K562 (cell line): ENCODE results near the gene ATXN1. TPM values are rescaled to one million over a fixed set of nuclear protein-coding genes. Genes with fewer than 3 reads are reported as not detected.

Source experiments
- ATAC-seq: fragments of 200-7000 bp; cut with Tn5 transposase; 3 replicates; pipeline ENCODE4 v1.9.1; 2020; ENCODE audit warnings: moderate library complexity
- BruUV-seq: library from RNA; stranded (reverse); fragments of 400-500 nt; replicated peaks from 2 replicates; lab custom pipeline; 2021; lab: Mats Ljungman, UMichigan
- CTCF ChIA-PET: fragments of 300-600 bp; formaldehyde crosslinking; extraction: SDS; loops from one replicate; lab custom pipeline; 2021; ENCODE audit warnings: low intra/inter-chr PET ratio; lab: Yijun Ruan, JAX
- POLR2A ChIA-PET: fragments of 300-600, 350-650 bp; sonication (Branson Sonifier 250); formaldehyde crosslinking; extraction: SDS; loops from one replicate; lab custom pipeline; 2021; ENCODE audit warnings: antibody characterized with exemption, inconsistent platforms; lab: Yijun Ruan, JAX
- DNase-seq, 4 experiments: peaks; one replicate each; pipeline versions ENCODE4 v3.0.0 to v3.0.0-alpha.2; 2011 to 2018; ENCODE audit warnings: low spot score in 3 of 4, mixed read lengths in 3 of 4; ENCODE audit errors: extremely low read depth in 1 of 4
- FAIRE-seq: peaks from 2 replicates; lab custom pipeline; 2011; peaks lifted over from hg19 to GRCh38; lab: Jason Lieb, UNC
- H2AFZ ChIP-seq: 2 replicates; pipeline ENCODE4 v1.6.0; 2011; ENCODE audit warnings: low read depth, low read length, control low read depth, inconsistent platforms
- H3K27ac ChIP-seq: fragments of 200-600 bp; 3 replicates; pipeline ENCODE4 v1.8.0; 2011; ENCODE audit warnings: low read depth, mild to moderate bottlenecking, control low read depth, inconsistent platforms, low read length, moderate library complexity, mixed read lengths; ENCODE audit errors: extremely low read depth
- H3K27me3 ChIP-seq, 2 experiments: fragments of 300-600 bp in 1 of 2; 2 replicates in 1 of 2; 3 replicates in 1 of 2; pipeline versions ENCODE4 v1.6.0 to v1.8.0; 2011; ENCODE audit warnings: inconsistent platforms in 2 of 2, low read length in 2 of 2, mild to moderate bottlenecking in 1 of 2, mixed read lengths in 1 of 2, moderate library complexity in 1 of 2; ENCODE audit not compliant: control insufficient read depth in 2 of 2, insufficient read depth in 2 of 2
- H3K36me3 ChIP-seq: fragments of 300-600 bp; 3 replicates; pipeline ENCODE4 v1.8.0; 2011; ENCODE audit warnings: mild to moderate bottlenecking, low read length, inconsistent platforms; ENCODE audit not compliant: control insufficient read depth, insufficient read depth
- H3K4me1 ChIP-seq, 2 experiments: fragments of 200-600 bp in 1 of 2; replicated peaks in 1 of 2; 2 replicates in 1 of 2; 3 replicates in 1 of 2; pipeline versions ENCODE4 v1.5.1 to v1.8.0; 2011; ENCODE audit warnings: inconsistent platforms in 2 of 2, low read length in 2 of 2, mild to moderate bottlenecking in 1 of 2, mixed read lengths in 1 of 2, moderate library complexity in 1 of 2; ENCODE audit not compliant: control insufficient read depth in 2 of 2, insufficient read depth in 2 of 2
- H3K4me2 ChIP-seq: 2 replicates; pipeline ENCODE4 v1.6.1; 2011; ENCODE audit warnings: low read length, control low read depth, inconsistent platforms, mixed read lengths; ENCODE audit not compliant: insufficient read depth
- H3K4me3 ChIP-seq: fragments of 200-600 bp; sonication (generic), shearing (Covaris generic); 2 replicates; pipeline ENCODE4 v1.5.1; 2016; ENCODE audit warnings: control low read depth, inconsistent platforms
- H3K79me2 ChIP-seq: fragments of 200-600 bp; 3 replicates; pipeline ENCODE4 v1.8.0; 2011; ENCODE audit warnings: low read length, inconsistent platforms; ENCODE audit not compliant: control insufficient read depth, insufficient read depth
- H3K9ac ChIP-seq, 2 experiments: 2 replicates each; pipeline versions ENCODE4 v1.6.0 to v1.6.1; 2011; ENCODE audit warnings: low read depth in 2 of 2, low read length in 2 of 2, control low read depth in 1 of 2, inconsistent platforms in 1 of 2, mild to moderate bottlenecking in 1 of 2, mixed read lengths in 1 of 2; ENCODE audit not compliant: insufficient read depth in 1 of 2
- H3K9me1 ChIP-seq: one replicate; pipeline ENCODE4 v1.6.0; 2011; ENCODE audit warnings: inconsistent platforms, mild to moderate bottlenecking, low read length, moderate library complexity; ENCODE audit not compliant: control insufficient read depth, insufficient read depth
- H3K9me3 ChIP-seq: replicated peaks from 2 replicates; pipeline ENCODE4 v1.5.1; 2011; ENCODE audit warnings: low read depth, low read length, inconsistent platforms; ENCODE audit not compliant: control insufficient read depth, insufficient read depth
- H4K20me1 ChIP-seq: replicated peaks from 2 replicates; pipeline ENCODE4 v1.6.1; 2011; ENCODE audit warnings: low read length, inconsistent platforms, mixed read lengths; ENCODE audit not compliant: control insufficient read depth, insufficient read depth
- CBX8 ChIP-seq: fragments of 200-600 bp; sonication (generic); IDR thresholded peaks from 2 replicates; pipeline ENCODE4 v1.6.1; 2012; ENCODE audit warnings: borderline replicate concordance, mixed run types, low read depth, mild to moderate bottlenecking, moderate library complexity, mixed read lengths, low read length, control low read depth, inconsistent platforms; ENCODE audit not compliant: poor library complexity, severe bottlenecking; ENCODE audit errors: extremely low read depth
- PCBP2 ChIP-seq: fragments of 200-400 bp; formaldehyde crosslinking; IDR thresholded peaks from 2 replicates; pipeline ENCODE4 v1.6.1; 2018; ENCODE audit warnings: low read length, low read depth, mild to moderate bottlenecking, moderate library complexity; ENCODE audit not compliant: poor library complexity, severe bottlenecking
- WGBS: fragments of 100-300 bp; shearing (Covaris generic); methylation state at CpG from one replicate; pipeline ENCODE4 v1.1.6; 2016; ENCODE audit warnings: low coverage, mixed read lengths; ENCODE audit not compliant: insufficient coverage; ENCODE audit errors: missing lambda C conversion rate; 5-methylcytosine and 5-hydroxymethylcytosine counted together
- in situ Hi-C: fragments of 300-500 bp; cut with MboI; formaldehyde crosslinking; loops from 4 replicates; pipeline ENCODE4 v1.15.0; 2018; ENCODE audit warnings: inconsistent platforms, mixed read lengths
- intact Hi-C: fragments of 100-400 bp; cut with micrococcal nuclease; formaldehyde crosslinking; loops from 2 replicates; pipeline ENCODE4 v1.14.2; 2022
- polyA plus RNA-seq, 8 experiments: library from polyadenylated mRNA; depleted of rRNA in 4 of 8; stranded (reverse) in 5 of 8; unstranded in 3 of 8; fragments of >200 nt; fragmentation: Nextera tagmentation in 2 of 8; fragmentation: Illumina TruSeq in 1 of 8; extraction: Ambion mirVana in 2 of 8; extraction: Trizol in 1 of 8; gene quantifications; 2 replicates each; pipeline versions ENCODE4 v1.2.1 to v1.2.3, GENCODE V29; 2011 to 2014; ENCODE audit warnings: inconsistent platforms in 1 of 8, missing spikeins in 1 of 8
- total RNA-seq, 7 experiments: library from RNA; depleted of rRNA in 6 of 7; stranded (reverse); fragments of >200 nt in 6 of 7; fragmentation: Illumina TruSeq in 2 of 7; extraction: Trizol in 2 of 7; gene quantifications; 2 replicates each; pipeline versions ENCODE4 v1.2.1 to v1.2.3, GENCODE V29; 2011 to 2021; ENCODE audit warnings: low replicate concordance in 1 of 7

Gene ATXN1
- total and polyA plus RNA-seq, 9 of the 15 experiments (the other 6 are each of a cell fraction or from before 2014, with no cell fraction given) = under 0.01 to 1.2 (median 0.58) TPM

GRCh38 chr6:16440636-16441212, 320.5 kb downstream of the ATXN1 start:
- H3K4me2 ChIP-seq = no peak overlapping the region
- 10% methylated on average over 7 of the region's 7 CpGs for WGBS
- no peak overlapping the region for H3K27ac ChIP-seq
- no peak overlapping the region for H2AFZ ChIP-seq
- CTCF ChIA-PET = no interaction called here
- H4K20me1 ChIP-seq = no peaks in the 10 kb centered on the region
- no peaks in the 10 kb centered on the region; a peak in 3 of 5 replicates for H3K4me1 ChIP-seq
- in situ Hi-C loops (no loop called here), intact Hi-C loops (no loop called here)
- no peaks in the 10 kb centered on the region for H3K79me2 ChIP-seq
- no peaks in the 10 kb centered on the region for H3K9me1 ChIP-seq
- TF ChIP-seq CBX8 = peak; percentile 48
- no peak for TF ChIP-seq PCBP2
- ATAC-seq (no peak), DNase-seq (no peak), FAIRE-seq (no peak)
- H3K36me3 ChIP-seq = no peaks in the 10 kb centered on the region
- no peaks in the 10 kb centered on the region for H3K9me3 ChIP-seq
- POLR2A ChIA-PET = interaction anchor here (0.7 kb wide), 1 partner anchor 13 kb away, joined by 3 read pairs; no protein-coding TSS in a partner anchor
- no TSS peak for BruUV-seq
- no peak overlapping the region for H3K9ac ChIP-seq
- peaks cover 5 to 21% of the 10 kb centered on the region in 2 experiments; a peak in 2 of 5 replicates for H3K27me3 ChIP-seq
- no peak overlapping the region for H3K4me3 ChIP-seq
